GM18520 (cell line): Measurements from ENCODE around the gene ZPLD1.

Experiments
- ATAC-seq: cut with Tn5 transposase; IDR thresholded peaks from one replicate; pipeline ENCODE4 v1.9.1; 2021; ENCODE audit not compliant: unreplicated experiment

ZPLD1 gene

GRCh38 chr3:102434715-102435114 is at the start of gene ZPLD1:
Gene ZPLD1 (plus strand): TSS chr3:102435015. CDS start chr3:102438488, 3,473 bp downstream.
- ATAC-seq: no peak

DNA sequence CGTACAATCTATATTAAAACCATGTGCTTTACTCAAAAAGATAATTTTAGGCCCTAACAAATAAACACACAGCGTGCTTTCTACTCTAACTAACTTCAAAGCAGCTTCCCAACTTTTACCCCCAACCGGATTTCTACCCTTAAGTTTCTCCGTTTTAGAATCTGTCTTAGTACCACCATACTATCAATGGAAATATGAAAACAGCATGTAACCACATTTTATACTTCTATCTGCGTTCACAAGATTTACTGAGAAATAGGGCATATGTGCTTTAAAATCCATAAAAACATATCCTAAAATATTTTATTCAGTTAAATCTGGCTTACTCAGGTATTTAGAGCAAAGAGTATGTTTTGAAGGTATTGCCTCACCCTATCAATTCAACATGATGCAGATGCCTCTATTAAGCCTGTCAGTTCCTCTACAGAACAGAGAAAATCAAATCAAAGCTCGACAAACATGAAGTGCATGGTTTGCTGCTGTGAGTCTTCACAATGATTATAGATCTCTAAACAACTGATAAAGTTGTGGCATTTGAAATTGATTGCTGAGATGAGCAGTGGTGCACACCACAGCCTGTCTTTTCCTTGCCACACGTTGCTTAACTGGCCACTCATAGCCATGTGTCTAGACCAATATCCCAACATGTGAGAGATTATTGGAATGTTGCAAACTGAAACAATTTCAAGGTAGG is 44.5 kb upstream of the ZPLD1 start:
- no peak for ATAC-seq

GRCh38 chr3:102390916-102391315 is 43.9 kb upstream of the ZPLD1 start:
- ATAC-seq: no peak

GRCh38 chr3:102391491-102391890 is 43.3 kb upstream of the ZPLD1 start:
- ATAC-seq: no peak

GRCh38 chr3:102394517-102394916 is 40.3 kb upstream of the ZPLD1 start:
- ATAC-seq: no peak

DNA sequence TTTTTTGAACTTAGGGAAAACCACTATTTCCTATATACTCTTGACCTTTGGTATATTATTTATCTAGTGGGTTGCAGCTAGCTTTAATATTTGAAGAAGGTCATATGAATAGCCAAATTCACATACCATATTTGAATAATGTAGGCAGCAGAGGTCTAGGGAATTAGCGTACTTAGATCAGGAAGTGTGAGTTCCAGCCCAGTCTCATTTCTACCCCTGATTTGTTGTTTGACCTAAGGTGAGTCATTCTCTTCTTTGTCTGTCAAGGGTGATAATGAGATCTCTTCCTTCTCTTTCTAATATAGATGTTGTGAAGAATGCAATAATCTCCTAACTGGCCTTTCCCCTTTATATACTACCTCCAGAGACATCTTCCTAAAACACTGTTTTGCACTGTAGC is 36.6 kb upstream of the ZPLD1 start:
- ATAC-seq: no peak

DNA sequence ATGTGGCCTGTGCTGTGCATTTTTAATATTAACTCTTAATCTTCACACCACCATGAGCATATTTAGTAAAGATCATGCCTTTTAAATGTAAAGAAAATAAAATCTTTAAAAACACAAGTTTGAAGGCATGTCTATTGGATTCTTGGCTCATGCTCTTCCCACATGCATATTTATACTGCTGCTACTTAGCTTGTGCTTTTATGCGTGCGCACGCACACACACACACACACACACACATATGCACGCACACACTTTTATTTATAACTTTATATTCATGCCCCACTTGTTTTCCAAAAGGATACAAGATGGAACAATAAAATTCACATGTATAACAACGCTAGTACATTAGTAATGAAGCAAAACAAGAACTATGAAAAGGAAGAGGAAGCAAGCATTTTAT is 36.1 kb upstream of the ZPLD1 start:
- no peak for ATAC-seq

DNA sequence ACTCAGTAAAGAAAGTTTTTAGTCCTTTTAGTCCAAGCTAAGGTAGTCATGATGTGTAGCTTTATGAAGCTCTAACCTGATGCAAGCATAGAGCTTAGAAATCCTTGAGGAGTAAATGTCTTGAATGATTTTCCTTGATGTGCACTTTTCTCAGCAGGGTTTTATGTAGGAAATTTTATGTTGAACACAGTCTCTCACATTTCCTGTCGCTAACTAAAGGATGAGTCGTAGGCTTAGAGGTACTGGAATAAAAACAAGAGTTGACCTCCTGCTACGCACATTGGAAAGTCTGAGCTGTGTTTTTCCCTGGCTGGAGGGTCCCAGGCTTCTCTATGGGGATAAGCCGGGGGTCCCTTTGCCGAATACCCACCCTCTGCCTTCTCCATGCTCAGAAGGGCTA is 34.7 kb upstream of the ZPLD1 start:
- no peak for ATAC-seq

DNA sequence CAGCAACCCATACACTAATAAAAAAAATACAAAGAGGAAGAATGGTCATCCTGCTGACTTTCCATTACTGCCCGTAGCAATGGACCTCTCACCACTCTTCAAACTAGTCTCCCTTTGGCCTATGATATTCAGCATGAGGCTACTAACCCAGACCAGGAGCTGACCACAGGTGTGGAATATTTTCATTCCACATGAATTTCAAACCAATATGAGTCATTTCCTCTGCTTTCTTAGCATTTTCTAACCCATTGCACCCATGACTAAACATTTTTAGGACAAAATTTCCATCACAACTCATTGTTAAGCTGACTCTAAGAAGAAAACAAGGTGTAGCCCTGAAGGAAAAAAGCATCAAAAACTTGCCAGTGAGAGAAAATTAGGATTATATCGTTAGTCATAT is 34.0 kb upstream of the ZPLD1 start:
- ATAC-seq: no peak

- ATAC-seq: no peak
Measured at GRCh38 chr3:102410616-102411015, 24.2 kb upstream of the ZPLD1 start.

GRCh38 chr3:102415553-102415952 is 19.3 kb upstream of the ZPLD1 start:
- peak; percentile 54 for ATAC-seq

DNA sequence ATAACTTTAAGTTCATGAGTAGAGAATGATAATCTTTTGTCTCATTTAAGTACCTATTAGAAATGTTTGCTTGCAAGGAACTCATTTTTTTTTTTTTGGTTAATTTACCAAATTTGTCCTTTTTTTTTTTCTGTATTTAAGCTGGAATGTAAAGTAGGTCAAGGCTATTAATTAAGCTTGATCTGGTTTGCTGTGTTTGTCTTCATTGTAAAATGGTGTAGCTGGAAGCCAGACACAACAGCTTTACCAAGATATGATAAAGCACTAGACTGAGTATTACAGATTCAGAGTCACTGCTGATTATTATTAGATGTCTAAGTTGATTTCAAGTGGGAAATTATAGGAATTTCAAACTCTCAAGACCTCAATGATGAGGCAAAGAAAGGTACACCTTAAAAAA is 15.0 kb upstream of the ZPLD1 start:
- no peak for ATAC-seq

DNA sequence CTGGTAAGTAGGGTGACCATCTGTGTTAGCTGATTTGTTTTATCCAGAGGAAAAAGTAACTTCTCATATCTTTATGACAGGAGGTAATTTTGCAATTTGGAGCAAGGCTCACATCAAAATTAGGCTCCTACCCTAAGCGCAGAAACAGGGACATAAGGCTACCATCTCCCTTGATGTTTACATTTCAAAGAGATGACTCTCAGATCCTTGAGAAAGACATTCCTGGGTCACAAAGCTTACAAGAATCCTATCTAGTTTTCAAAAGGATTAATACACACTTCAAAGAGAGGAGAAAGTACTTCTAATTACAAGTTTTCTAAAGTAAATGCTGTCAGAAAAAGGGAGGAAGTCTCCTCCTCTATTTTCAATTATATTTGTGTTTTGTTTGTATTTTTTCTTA is 7.0 kb downstream of the ZPLD1 start:
- no peak for ATAC-seq

GRCh38 chr3:102443021-102443420 is 8.2 kb downstream of the ZPLD1 start:
- no peak for ATAC-seq

DNA sequence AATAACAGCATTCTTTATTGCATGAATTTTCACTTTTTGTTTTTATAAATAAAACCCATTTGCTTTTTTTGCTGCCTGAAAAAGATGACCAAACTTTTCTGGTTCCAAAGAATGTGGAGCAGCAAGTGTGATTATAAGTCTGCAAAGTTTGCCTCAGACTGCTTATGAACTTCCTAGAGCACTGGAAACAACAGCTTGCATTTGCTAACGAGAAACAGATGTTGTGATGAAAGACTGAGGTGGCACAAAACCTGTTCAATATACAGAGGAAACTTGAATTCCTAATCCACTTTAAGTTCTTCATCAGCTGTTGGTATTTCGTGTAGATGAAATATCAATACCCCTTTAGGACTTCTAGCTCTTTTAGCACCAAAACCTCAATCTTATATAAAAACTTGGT is 9.3 kb downstream of the ZPLD1 start:
- no peak for ATAC-seq

GRCh38 chr3:102447272-102447671 is 12.5 kb downstream of the ZPLD1 start:
- no peak for ATAC-seq

GRCh38 chr3:102449341-102449740 is 14.5 kb downstream of the ZPLD1 start:
- ATAC-seq: no peak

DNA sequence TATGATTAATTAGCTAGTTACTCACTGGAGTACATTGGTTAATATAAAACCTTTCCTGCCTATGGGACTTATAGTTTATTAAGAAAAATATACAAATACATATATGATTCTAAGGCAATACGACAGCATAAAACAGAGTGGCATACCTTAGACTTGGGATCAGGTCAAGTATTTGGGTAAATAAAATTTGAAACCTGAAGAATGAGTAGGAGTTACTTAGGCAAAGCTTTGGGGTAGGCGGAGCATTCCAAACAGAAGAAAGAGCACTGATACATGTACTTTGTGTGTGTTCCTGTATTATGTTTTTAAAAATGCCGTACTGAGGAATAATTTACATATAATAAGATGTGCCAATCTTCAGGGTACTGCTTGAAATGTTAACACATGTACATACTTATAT is 15.1 kb downstream of the ZPLD1 start:
- no peak for ATAC-seq

GRCh38 chr3:102450976-102451375 is 16.2 kb downstream of the ZPLD1 start:
- ATAC-seq: no peak

GRCh38 chr3:102451543-102451942 is 16.7 kb downstream of the ZPLD1 start:
- no peak for ATAC-seq

GRCh38 chr3:102454181-102454580 is 19.4 kb downstream of the ZPLD1 start:
- ATAC-seq: no peak

DNA sequence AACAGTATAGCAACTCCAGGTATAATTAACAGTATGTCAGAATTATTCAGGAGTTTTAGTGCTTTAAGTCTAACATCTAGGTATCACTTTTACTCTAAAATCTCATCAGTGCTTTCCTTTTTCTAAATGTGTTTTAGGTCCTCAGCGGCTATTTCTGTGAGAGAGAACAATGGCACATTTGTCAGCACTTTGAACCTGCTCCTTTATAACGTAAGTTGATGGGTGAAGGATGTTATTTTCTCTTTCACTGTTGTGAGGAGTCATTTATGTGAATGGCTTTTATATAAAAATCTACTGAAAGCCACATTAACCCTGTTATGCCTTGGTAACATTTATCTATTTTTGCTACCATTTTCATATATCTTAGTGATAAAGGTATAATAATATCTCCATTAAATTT is 22.8 kb downstream of the ZPLD1 start:
- ATAC-seq: no peak

DNA sequence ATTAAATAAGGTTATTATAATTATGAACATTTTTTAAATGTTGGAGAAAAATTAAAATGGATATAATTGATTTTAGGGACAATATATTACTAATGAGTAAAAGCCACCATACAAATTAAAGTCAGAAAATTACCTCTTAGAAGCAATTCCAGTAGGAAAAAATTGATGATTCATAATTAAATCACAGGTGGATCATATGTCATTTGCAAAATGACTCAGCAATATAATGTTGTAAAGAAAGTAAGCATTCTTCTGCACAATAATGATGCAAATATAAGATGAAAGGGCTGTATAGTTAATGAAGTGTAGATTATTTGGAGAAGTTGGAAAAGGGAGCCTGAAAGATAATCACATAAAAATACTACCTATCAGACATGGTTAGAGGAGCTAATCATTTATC is 25.8 kb downstream of the ZPLD1 start:
- ATAC-seq: no peak
